PC-9 (cell line): ENCODE results near the gene GJC2. TPM values are rescaled to one million over a fixed set of nuclear protein-coding genes. Genes with fewer than 3 reads are reported as not detected.

Experiments
- BruUV-seq: library from RNA; stranded (reverse); fragments of 400-500 nt; replicated peaks from 2 replicates; lab custom pipeline; 2021; lab: Mats Ljungman, UMichigan
- CTCF ChIA-PET: fragments of 300-600 bp; sonication (Branson Sonifier 250); formaldehyde crosslinking; loops from one replicate; lab custom pipeline; 2022; ENCODE audit warnings: antibody characterized with exemption; lab: Charles Lee
- POLR2A ChIA-PET: fragments of 300-600 bp; sonication (Branson Sonifier 250); formaldehyde crosslinking; loops from one replicate; lab custom pipeline; 2022; ENCODE audit warnings: antibody characterized with exemption; ENCODE audit not compliant: unreplicated experiment; lab: Charles Lee
- DNase-seq, 2 experiments: peaks; one replicate each; pipeline versions ENCODE4 v3.0.0 to v3.0.0-alpha.2; 2015 to 2022; ENCODE audit warnings: mixed read lengths in 1 of 2
- H2AFZ ChIP-seq: fragments of 200-600 bp; sonication (generic); 2 replicates; pipeline ENCODE4 v1.8.1; 2017; ENCODE audit warnings: antibody characterized with exemption
- H3F3A ChIP-seq: fragments of 200-600 bp; sonication (generic); 2 replicates; pipeline ENCODE4 v1.8.1; 2017; ENCODE audit warnings: antibody characterized with exemption, mild to moderate bottlenecking, low read depth; ENCODE audit not compliant: insufficient read depth
- H3K27ac ChIP-seq: fragments of 200-600 bp; sonication (generic); 2 replicates; pipeline ENCODE4 v1.6.1; 2016; ENCODE audit warnings: mixed run types
- H3K27me3 ChIP-seq: fragments of 200-600 bp; sonication (generic); 2 replicates; pipeline ENCODE4 v1.6.1; 2016; ENCODE audit warnings: low read depth, mixed run types; ENCODE audit not compliant: insufficient read depth
- H3K36me3 ChIP-seq: fragments of 200-600 bp; sonication (generic); 2 replicates; pipeline ENCODE4 v1.6.1; 2016; ENCODE audit warnings: low read depth, mixed run types
- H3K4me1 ChIP-seq: fragments of 200-600 bp; sonication (generic); replicated peaks from 2 replicates; pipeline ENCODE4 v1.6.1; 2016; ENCODE audit warnings: mixed run types; ENCODE audit not compliant: insufficient read depth
- H3K4me2 ChIP-seq: fragments of 200-600 bp; sonication (generic); 2 replicates; pipeline ENCODE4 v1.6.1; 2017; ENCODE audit warnings: mixed run types
- H3K4me3 ChIP-seq: fragments of 200-600 bp; sonication (generic); 2 replicates; pipeline ENCODE4 v1.6.1; 2016; ENCODE audit warnings: mixed run types
- H3K79me2 ChIP-seq: fragments of 200-600 bp; sonication (generic); 2 replicates; pipeline ENCODE4 v1.6.1; 2017; ENCODE audit warnings: low read depth, mixed run types
- H3K9me2 ChIP-seq: fragments of 200-600 bp; sonication (generic); 2 replicates; pipeline ENCODE4 v1.8.1; 2017; ENCODE audit warnings: mild to moderate bottlenecking; ENCODE audit not compliant: insufficient read depth
- H3K9me3 ChIP-seq: fragments of 200-600 bp; sonication (generic); 2 replicates; pipeline ENCODE4 v1.8.1; 2016; ENCODE audit warnings: low read depth; ENCODE audit not compliant: insufficient read depth
- H4K20me1 ChIP-seq: fragments of 200-600 bp; sonication (generic); 2 replicates; pipeline ENCODE4 v1.8.1; 2017; ENCODE audit not compliant: insufficient read depth
- CTCF ChIP-seq: fragments of 200-600 bp; sonication (generic); conservative IDR thresholded peaks from 2 replicates; pipeline ENCODE4 v1.6.1; 2017; ENCODE audit warnings: mixed run types, antibody characterized with exemption, mild to moderate bottlenecking, moderate library complexity
- EZH2 ChIP-seq: fragments of 200-600 bp; sonication (generic); IDR thresholded peaks from 2 replicates; pipeline ENCODE4 v1.8.0; 2017; ENCODE audit warnings: antibody characterized with exemption, low read depth
- intact Hi-C: fragments of 100-400 bp; cut with micrococcal nuclease; formaldehyde crosslinking; loops from one replicate; pipeline ENCODE4 v1.10.0; 2022; ENCODE audit not compliant: unreplicated experiment
- total RNA-seq: library from RNA; stranded (reverse); gene quantifications from 2 replicates; pipeline ENCODE4 v1.2.3, GENCODE V29; 2021

GJC2 gene
- total RNA-seq, 1 experiment from 2014 or later: 2.1 TPM

- Histone ChIP-seq H3K36me3 (no peaks in the 10 kb centered on the region), H2AFZ (no peak overlapping the region), H3K27me3 (no peaks in the 10 kb centered on the region), H3K4me3 (no peak overlapping the region), H3K79me2 (0 out of 2 replicates have a peak, but pooled peaks cover 21% of the 10 kb centered on the region), H3F3A (peaks cover 11% of the 10 kb centered on the region), H4K20me1 (no peaks in the 10 kb centered on the region), H3K4me2 (no peak overlapping the region), H3K27ac (no peak overlapping the region), H3K9me2 (no peaks in the 10 kb centered on the region), H3K4me1 (peaks cover 13% of the 10 kb centered on the region), H3K9me3 (no peaks in the 10 kb centered on the region)
- intact Hi-C loops: loop anchor here (5.0 kb wide), 1 partner anchor 606 kb away; the partner anchor contains the start of gene ZNF678
- ChIA-PET CTCF (no interaction called here), POLR2A (no interaction called here)
- no TSS peak for BruUV-seq
- no peak for TF ChIP-seq CTCF
- no peak for TF ChIP-seq EZH2
- DNase-seq: no peak
These were observed 19.0 kb downstream of the GJC2 start for GRCh38 chr1:228168563-228169270.

GRCh38 chr1:228169345-228169744 lies 19.6 kb downstream of the GJC2 start:
- no peaks in the 10 kb centered on the region for H3K27me3 ChIP-seq
- 0 out of 2 replicates have a peak, but pooled peaks cover 21% of the 10 kb centered on the region for H3K79me2 ChIP-seq
- CTCF ChIA-PET: interaction anchor here (0.6 kb wide), 1 partner anchor 16 kb away, joined by 3 read pairs; no protein-coding TSS in a partner anchor
- H3K27ac ChIP-seq: no peak overlapping the region
- peaks cover 12% of the 10 kb centered on the region for H3K4me1 ChIP-seq
- no peak overlapping the region for H2AFZ ChIP-seq
- no peaks in the 10 kb centered on the region for H4K20me1 ChIP-seq
- H3K9me2 ChIP-seq: no peaks in the 10 kb centered on the region
- intact Hi-C loops: loop anchor here (5.0 kb wide), 1 partner anchor 607 kb away; the partner anchor contains the start of gene ZNF678
- no peaks in the 10 kb centered on the region for H3K36me3 ChIP-seq
- no peak for TF ChIP-seq EZH2
- no peak for TF ChIP-seq CTCF
- POLR2A ChIA-PET: no interaction called here
- no peaks in the 10 kb centered on the region for H3K9me3 ChIP-seq
- no TSS peak for BruUV-seq
- H3K4me3 ChIP-seq: no peak overlapping the region
- H3F3A ChIP-seq: peaks cover 13% of the 10 kb centered on the region
- H3K4me2 ChIP-seq: no peak overlapping the region
- no peak for DNase-seq

- BruUV-seq: no TSS peak
- Histone ChIP-seq H3K9me3 (no peaks in the 10 kb centered on the region), H3K9me2 (no peaks in the 10 kb centered on the region), H3K4me3 (no peak overlapping the region), H2AFZ (no peak overlapping the region), H3F3A (peaks cover 18% of the 10 kb centered on the region), H3K27me3 (no peaks in the 10 kb centered on the region), H3K4me1 (peaks cover 6% of the 10 kb centered on the region), H3K4me2 (no peak overlapping the region), H3K27ac (no peak overlapping the region), H3K36me3 (no peaks in the 10 kb centered on the region), H3K79me2 (0 out of 2 replicates have a peak, but pooled peaks cover 21% of the 10 kb centered on the region), H4K20me1 (no peaks in the 10 kb centered on the region)
- DNase-seq: no peak
- POLR2A ChIA-PET: no interaction called here
- CTCF ChIA-PET: no interaction called here
- TF ChIP-seq CTCF: no peak
- no peak for TF ChIP-seq EZH2
- intact Hi-C loops: no loop called here
These were observed 20.9 kb downstream of the GJC2 start for GRCh38 chr1:228170666-228171065.
